NCI-H2196 treated with DMSO at 0.1 percent for 48 hours (cell line): ENCODE measurements around the gene HNRNPUL1.

Source experiments
- DNase-seq: peaks from one replicate; lab custom pipeline; 2025; ENCODE audit not compliant: unreplicated experiment; lab: John Stamatoyannopoulos, UW

Gene HNRNPUL1

DNA sequence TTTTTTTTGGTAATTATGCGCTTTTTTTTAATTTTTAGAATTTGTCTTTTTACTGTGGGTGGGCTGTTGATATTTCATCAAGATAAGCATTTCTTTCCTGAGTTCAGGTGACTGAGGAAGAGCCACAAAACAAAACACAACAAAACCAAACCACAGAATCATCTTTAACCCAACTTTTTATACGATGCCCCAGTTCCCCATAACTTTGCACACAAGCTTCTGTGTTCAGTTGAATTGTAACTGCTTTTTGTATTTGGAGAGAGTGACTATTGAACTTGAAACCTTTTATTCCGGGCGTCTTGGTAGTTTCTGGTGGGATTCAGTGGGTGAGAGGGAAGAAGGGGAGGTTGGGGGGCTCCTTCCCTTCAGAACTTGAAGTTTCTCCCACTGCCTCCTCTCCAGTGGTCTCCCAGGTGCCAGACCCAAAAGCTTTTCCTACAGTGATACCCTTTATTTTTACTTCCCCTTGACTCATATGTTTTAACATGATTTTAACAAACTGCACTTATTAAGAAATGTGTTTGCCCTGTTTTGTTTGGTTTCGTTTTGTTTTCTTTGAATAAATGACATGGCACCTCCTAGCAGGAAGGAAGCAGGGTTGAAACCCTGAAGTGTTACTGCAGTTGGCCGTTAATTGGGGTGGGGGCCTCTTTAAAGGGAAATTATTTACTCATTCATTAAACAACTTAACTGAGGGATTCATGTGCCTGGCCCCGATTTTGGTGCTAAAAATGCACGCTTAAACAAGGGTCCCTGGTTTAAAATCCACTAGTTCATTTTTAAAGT is 43.1 kb downstream of the HNRNPUL1 start:
- DNase-seq: no peak

DNA sequence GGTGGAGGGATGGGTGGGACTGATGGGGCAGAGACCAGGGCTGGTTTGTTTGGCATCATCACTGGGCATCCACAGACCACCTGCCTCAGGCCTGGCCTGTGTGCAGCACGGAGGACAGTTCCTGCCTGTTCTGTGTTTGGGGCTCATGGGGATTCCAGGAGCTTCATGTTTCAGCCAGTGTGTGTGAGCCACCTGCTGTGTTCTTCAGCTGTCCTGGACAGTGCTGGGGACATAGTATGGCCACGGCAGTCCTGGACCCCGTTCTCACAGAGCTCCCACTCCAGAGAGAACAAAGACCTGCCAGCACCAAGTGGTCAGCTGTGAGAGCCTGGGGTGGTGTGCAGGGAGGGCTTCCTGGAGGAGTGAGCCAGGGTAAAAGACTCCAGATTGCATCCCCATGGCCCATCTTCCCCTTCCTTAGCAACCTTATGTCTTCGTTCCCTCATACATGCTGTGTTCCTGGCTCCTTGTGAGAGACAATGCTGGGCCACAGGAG is 43.8 kb downstream of the HNRNPUL1 start:
- DNase-seq: no peak

DNA sequence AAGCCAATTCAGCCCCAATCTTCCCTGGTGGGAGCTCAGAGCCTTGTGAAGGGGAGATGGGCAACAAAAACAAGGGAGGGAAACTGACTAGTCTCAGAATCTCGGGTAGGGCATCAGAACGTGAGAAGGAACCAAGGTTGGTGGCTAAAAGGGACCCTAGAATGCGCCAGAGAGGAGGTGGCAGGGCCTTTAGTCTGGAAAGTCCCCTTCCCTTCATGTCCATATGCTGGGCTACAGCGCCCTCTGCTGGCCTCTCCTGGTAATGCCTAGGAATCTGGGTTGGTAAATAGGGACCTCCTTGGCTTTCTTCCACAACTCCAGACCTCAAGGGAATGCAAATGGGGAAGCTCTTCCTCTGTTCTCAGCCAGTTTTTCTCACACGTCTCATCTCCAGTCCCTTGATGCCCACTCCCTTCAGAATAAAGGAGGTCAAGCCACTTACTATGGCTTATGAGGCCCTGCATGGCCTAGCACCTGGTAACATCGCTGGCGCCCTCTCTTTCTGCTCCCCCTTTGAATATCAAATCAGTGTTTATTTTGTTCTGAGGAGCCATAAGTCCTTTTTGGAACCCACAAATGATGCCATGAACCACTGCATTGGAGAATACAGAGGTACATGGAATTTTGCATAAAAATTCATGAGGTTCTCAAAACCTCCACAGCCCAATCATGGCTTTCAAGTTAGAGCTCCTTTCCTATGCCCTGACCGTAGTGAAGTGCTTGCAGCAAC is 44.4 kb downstream of the HNRNPUL1 start:
- DNase-seq: peak; percentile 73

GRCh38 chr19:41309180-41310032 is 45.2 kb downstream of the HNRNPUL1 start:
- no peak for DNase-seq

GRCh38 chr19:41310033-41310831 is 46.1 kb downstream of the HNRNPUL1 start, which contains the start of gene CCDC97:
Gene CCDC97, plus strand, starts transcription at chr19:41310172. Its CDS starts 139 bp downstream, at chr19:41310311.
- peak; percentile 68 for DNase-seq

GRCh38 chr19:41311072-41311471 is 46.9 kb downstream of the HNRNPUL1 start:
- DNase-seq: no peak

DNA sequence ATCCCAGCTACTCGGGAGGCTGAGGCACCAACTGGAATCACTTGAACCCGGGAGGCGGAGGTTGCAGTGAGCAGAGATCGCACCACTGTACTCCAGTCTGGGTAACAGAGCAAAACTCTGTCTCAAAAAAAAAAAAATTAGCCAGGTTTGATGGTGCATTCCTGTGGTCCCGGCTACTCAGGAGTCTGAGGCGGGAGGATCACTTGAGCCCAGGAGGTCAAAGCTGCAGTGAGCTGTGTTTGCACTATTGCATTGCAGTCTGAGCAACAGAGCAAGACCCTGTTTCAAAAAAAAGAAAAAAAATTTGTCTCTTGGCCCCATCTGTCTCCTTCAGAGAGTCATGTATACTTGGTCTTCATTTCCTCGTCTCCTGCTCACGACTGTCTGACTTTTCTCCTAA is 47.4 kb downstream of the HNRNPUL1 start:
- no peak for DNase-seq

DNA sequence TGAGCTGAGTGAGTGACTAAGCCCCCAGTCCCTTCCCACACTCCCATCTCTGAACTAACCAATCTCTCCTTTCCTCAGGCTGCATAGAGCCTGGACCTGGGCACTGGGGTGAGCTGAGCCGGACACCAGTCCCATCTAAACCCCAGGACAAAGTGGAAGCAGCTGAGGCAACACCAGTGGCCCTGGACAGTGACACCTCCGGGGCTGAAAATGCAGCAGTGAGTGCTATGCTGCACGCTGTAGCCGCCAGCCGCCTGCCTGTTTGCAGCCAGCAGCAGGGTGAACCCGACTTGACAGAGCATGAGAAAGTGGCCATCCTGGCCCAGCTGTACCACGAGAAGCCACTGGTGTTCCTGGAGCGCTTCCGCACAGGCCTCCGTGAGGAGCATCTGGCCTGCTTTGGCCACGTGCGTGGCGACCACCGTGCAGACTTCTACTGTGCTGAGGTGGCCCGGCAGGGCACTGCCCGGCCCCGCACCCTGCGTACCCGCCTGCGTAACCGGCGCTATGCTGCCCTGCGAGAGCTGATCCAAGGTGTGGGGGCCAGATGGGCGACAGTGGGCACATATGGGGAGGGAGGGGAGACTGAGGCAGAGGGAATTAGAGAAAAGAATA is 52.2 kb downstream of the HNRNPUL1 start:
- no peak for DNase-seq

DNA sequence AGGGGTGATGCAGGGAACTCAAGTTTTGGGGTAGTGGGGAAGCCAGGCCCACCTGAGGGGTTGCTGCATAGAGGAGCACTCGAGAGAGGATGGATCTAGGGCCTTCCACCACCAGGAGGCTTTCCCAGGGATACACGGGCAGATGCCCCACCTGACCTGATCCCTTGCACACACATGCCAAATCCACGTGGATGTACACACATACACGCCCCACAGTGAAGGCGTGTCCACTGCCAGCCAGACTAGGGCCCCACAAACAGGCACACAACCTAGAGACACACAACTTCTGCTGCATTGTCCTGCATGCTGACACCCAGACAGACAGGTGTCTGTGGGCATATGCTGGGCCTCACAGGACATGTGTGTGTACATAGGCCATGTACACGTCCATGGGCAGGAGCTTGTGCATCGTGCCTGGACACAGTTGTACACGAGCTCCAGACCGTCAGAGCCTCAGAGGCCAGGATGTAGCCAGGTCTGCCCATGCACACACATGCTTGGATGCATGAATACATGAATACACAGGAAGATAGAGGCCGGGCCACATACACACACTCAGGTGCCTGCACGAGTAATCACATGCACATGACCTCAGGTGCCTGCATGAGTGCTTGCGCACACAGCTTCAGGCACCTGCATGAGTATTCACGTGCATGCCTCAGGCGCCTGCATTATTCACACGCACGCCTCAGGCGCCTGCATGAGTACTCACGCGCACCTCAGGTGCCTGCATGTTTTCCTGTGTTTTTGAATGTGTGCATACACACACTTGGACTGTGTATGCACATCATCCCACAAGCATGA is 54.7 kb downstream of the HNRNPUL1 start:
- no peak for DNase-seq

GRCh38 chr19:41319500-41320184 is 55.5 kb downstream of the HNRNPUL1 start:
- no peak for DNase-seq

- no peak for DNase-seq
These were observed 56.0 kb downstream of the HNRNPUL1 start for GRCh38 chr19:41320185-41320518.

- DNase-seq: no peak
These were observed 56.4 kb downstream of the HNRNPUL1 start for GRCh38 chr19:41320568-41320967.

DNA sequence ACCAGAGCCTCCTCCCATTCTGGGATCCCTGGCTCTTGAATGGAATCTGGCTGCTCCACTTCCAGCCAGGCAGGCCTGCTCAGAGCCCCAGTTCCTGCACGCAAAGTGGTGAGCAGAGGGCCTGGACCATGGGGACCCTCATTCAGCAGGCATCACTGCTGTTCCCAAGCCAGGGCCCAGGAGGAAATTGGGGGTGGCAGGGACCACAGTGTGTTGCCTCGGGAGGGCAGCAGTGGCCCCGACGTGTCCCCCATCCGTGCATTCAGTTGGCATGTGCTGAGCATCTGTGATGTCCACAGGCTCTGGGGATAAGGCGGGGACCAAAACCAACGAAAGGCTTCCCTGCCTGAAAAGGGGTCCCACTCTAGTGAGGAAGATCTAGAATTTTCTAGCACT is 57.0 kb downstream of the HNRNPUL1 start:
- DNase-seq: no peak

DNA sequence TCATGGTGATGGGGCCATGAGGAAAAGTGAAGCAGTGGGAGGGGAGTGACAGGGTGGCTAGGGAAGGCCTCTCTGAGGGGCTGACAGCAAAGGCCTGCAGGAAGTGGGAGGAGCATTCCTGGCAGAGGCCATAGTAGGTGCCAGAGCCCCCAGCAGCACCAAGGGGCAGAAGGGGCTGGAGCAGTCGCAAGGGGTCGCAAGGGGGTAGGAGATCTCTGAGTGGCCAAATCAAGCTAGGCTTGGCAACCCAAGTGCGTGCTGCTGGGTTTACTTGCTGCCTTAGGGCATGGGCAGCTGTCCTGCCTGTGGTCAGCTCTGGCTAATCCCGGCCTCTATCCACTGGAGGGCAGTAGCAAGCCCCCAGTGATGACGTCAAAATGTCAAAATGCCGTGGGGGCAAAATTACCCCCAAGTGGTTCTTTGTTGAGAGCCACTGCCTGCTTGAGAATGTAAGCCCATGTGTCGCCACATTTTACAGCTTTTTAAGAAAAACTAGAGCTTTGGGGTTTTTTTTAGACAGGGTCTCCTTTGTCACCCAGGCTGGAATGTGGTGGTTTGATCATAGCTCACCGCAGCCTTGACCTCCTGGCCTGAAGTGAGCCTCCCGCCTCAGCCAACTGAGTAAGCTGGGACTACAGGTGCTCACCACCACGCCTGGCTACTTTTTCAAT is 57.6 kb downstream of the HNRNPUL1 start:
- DNase-seq: no peak

DNA sequence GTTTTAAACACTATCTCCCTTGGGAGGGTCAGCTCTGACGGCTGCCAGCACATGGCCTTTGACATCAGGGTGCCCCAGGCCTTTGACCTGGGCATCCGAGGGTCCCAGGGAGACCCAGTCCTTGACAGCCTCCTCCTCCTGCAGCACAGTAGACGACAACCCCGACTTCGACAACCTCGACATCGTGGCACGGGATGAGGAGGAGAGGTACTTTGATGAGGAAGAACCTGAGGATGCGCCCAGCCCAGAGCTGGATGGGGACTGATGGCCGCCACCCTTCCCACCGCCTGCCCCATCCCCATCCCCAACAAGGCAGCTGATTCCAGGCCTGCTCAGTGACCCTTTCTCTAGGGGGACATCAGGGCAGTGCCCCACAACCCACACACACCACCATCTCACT is 58.3 kb downstream of the HNRNPUL1 start:
- DNase-seq: no peak

GRCh38 chr19:41323023-41323422 is 58.9 kb downstream of the HNRNPUL1 start:
- DNase-seq: no peak

DNA sequence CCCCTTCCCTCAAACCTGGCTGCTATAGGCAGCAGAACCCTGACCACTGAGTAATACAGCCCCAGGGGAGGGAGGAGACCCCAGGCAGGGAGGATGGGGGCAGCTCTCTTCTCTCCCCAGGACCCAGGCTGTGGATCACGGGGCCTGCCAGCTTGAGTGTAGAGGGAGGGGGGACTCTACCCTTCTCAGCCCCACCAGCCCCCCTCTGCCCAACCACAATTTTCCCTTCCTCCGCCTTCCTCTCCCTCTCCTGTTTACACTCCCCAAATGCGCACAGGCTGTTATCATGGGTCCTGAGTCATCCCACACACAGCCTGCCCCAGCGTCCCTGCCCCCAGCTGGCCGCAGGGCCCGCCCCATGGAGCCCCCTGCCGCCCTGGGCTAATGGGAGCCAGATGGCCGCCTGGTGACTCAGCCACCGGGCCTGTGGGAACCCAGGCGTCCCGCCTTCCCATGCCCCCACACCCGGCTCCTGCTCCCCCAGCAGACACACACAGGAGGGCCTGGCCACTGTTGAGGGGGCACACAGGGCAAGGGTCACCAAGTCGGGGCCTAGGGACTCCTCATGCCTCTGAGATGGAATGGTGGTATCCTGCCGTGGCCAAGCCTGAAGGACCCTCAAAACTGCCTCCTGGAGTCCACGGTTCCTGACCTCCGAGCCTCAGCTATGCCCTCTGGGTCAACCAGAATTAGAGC is 59.4 kb downstream of the HNRNPUL1 start:
- no peak for DNase-seq
